K562 (cell line): ENCODE measurements around the gene CDKN2AIPNL. TPM values are rescaled to one million over a fixed set of nuclear protein-coding genes. Genes with fewer than 3 reads are reported as not detected.

Experiments
- ATAC-seq: fragments of 200-7000 bp; cut with Tn5 transposase; 3 replicates; pipeline ENCODE4 v1.9.1; 2020; ENCODE audit warnings: moderate library complexity
- BruUV-seq: library from RNA; stranded (reverse); fragments of 400-500 nt; replicated peaks from 2 replicates; lab custom pipeline; 2021; lab: Mats Ljungman, UMichigan
- CTCF ChIA-PET: fragments of 300-600 bp; formaldehyde crosslinking; extraction: SDS; loops from one replicate; lab custom pipeline; 2021; ENCODE audit warnings: low intra/inter-chr PET ratio; lab: Yijun Ruan, JAX
- POLR2A ChIA-PET: fragments of 300-600, 350-650 bp; sonication (Branson Sonifier 250); formaldehyde crosslinking; extraction: SDS; loops from one replicate; lab custom pipeline; 2021; ENCODE audit warnings: antibody characterized with exemption, inconsistent platforms; lab: Yijun Ruan, JAX
- DNase-seq, 4 experiments: peaks; one replicate each; pipeline versions ENCODE4 v3.0.0 to v3.0.0-alpha.2; 2011 to 2018; ENCODE audit warnings: low spot score in 3 of 4, mixed read lengths in 3 of 4; ENCODE audit errors: extremely low read depth in 1 of 4
- FAIRE-seq: peaks from 2 replicates; lab custom pipeline; 2011; peaks lifted over from hg19 to GRCh38; lab: Jason Lieb, UNC
- H2AFZ ChIP-seq: 2 replicates; pipeline ENCODE4 v1.6.0; 2011; ENCODE audit warnings: low read depth, low read length, control low read depth, inconsistent platforms
- H3K27ac ChIP-seq: fragments of 200-600 bp; 3 replicates; pipeline ENCODE4 v1.8.0; 2011; ENCODE audit warnings: low read depth, mild to moderate bottlenecking, control low read depth, inconsistent platforms, low read length, moderate library complexity, mixed read lengths; ENCODE audit errors: extremely low read depth
- H3K27me3 ChIP-seq, 2 experiments: fragments of 300-600 bp in 1 of 2; 2 replicates in 1 of 2; 3 replicates in 1 of 2; pipeline versions ENCODE4 v1.6.0 to v1.8.0; 2011; ENCODE audit warnings: inconsistent platforms in 2 of 2, low read length in 2 of 2, mild to moderate bottlenecking in 1 of 2, mixed read lengths in 1 of 2, moderate library complexity in 1 of 2; ENCODE audit not compliant: control insufficient read depth in 2 of 2, insufficient read depth in 2 of 2
- H3K36me3 ChIP-seq: fragments of 300-600 bp; 3 replicates; pipeline ENCODE4 v1.8.0; 2011; ENCODE audit warnings: mild to moderate bottlenecking, low read length, inconsistent platforms; ENCODE audit not compliant: control insufficient read depth, insufficient read depth
- H3K4me1 ChIP-seq, 2 experiments: fragments of 200-600 bp in 1 of 2; replicated peaks in 1 of 2; 2 replicates in 1 of 2; 3 replicates in 1 of 2; pipeline versions ENCODE4 v1.5.1 to v1.8.0; 2011; ENCODE audit warnings: inconsistent platforms in 2 of 2, low read length in 2 of 2, mild to moderate bottlenecking in 1 of 2, mixed read lengths in 1 of 2, moderate library complexity in 1 of 2; ENCODE audit not compliant: control insufficient read depth in 2 of 2, insufficient read depth in 2 of 2
- H3K4me2 ChIP-seq: 2 replicates; pipeline ENCODE4 v1.6.1; 2011; ENCODE audit warnings: low read length, control low read depth, inconsistent platforms, mixed read lengths; ENCODE audit not compliant: insufficient read depth
- H3K4me3 ChIP-seq: fragments of 200-600 bp; sonication (generic), shearing (Covaris generic); 2 replicates; pipeline ENCODE4 v1.5.1; 2016; ENCODE audit warnings: control low read depth, inconsistent platforms
- H3K79me2 ChIP-seq: fragments of 200-600 bp; 3 replicates; pipeline ENCODE4 v1.8.0; 2011; ENCODE audit warnings: low read length, inconsistent platforms; ENCODE audit not compliant: control insufficient read depth, insufficient read depth
- H3K9ac ChIP-seq, 2 experiments: 2 replicates each; pipeline versions ENCODE4 v1.6.0 to v1.6.1; 2011; ENCODE audit warnings: low read depth in 2 of 2, low read length in 2 of 2, control low read depth in 1 of 2, inconsistent platforms in 1 of 2, mild to moderate bottlenecking in 1 of 2, mixed read lengths in 1 of 2; ENCODE audit not compliant: insufficient read depth in 1 of 2
- H3K9me1 ChIP-seq: one replicate; pipeline ENCODE4 v1.6.0; 2011; ENCODE audit warnings: inconsistent platforms, mild to moderate bottlenecking, low read length, moderate library complexity; ENCODE audit not compliant: control insufficient read depth, insufficient read depth
- H3K9me3 ChIP-seq: replicated peaks from 2 replicates; pipeline ENCODE4 v1.5.1; 2011; ENCODE audit warnings: low read depth, low read length, inconsistent platforms; ENCODE audit not compliant: control insufficient read depth, insufficient read depth
- H4K20me1 ChIP-seq: replicated peaks from 2 replicates; pipeline ENCODE4 v1.6.1; 2011; ENCODE audit warnings: low read length, inconsistent platforms, mixed read lengths; ENCODE audit not compliant: control insufficient read depth, insufficient read depth
- HMBOX1 ChIP-seq: sonication (generic); IDR thresholded peaks from 2 replicates; pipeline ENCODE4 v1.6.1; 2016
- MGA ChIP-seq: fragments of 450-650 bp; IDR thresholded peaks from 2 replicates; pipeline ENCODE4 v1.6.1; 2016; ENCODE audit warnings: mild to moderate bottlenecking, moderate library complexity
- PCBP1 ChIP-seq: fragments of 200-400 bp; formaldehyde crosslinking; IDR thresholded peaks from 2 replicates; pipeline ENCODE4 v1.6.1; 2018; ENCODE audit warnings: mild to moderate bottlenecking, low read depth, low read length; ENCODE audit not compliant: poor library complexity, severe bottlenecking
- PKNOX1 ChIP-seq: fragments of 450-650 bp; IDR thresholded peaks from 2 replicates; pipeline ENCODE4 v1.6.1; 2016
- SMAD2 ChIP-seq: fragments of 150-350 bp; IDR thresholded peaks from 2 replicates; pipeline ENCODE4 v1.6.1; 2014; ENCODE audit warnings: low read depth, mild to moderate bottlenecking, low read length
- TEAD2 ChIP-seq: fragments of 450-650 bp; IDR thresholded peaks from 2 replicates; pipeline ENCODE4 v1.6.1; 2016; ENCODE audit warnings: missing genetic modification characterization, control low read depth, missing compliant biosample characterization
- ZNF584 ChIP-seq: fragments of 200-800 bp; sonication (Bioruptor generic); IDR thresholded peaks from 2 replicates; pipeline ENCODE4 v1.6.1; 2016; ENCODE audit warnings: low read depth, mild to moderate bottlenecking, missing genetic modification characterization, missing compliant biosample characterization
- WGBS: fragments of 100-300 bp; shearing (Covaris generic); methylation state at CpG from one replicate; pipeline ENCODE4 v1.1.6; 2016; ENCODE audit warnings: low coverage, mixed read lengths; ENCODE audit not compliant: insufficient coverage; ENCODE audit errors: missing lambda C conversion rate; 5-methylcytosine and 5-hydroxymethylcytosine counted together
- in situ Hi-C: fragments of 300-500 bp; cut with MboI; formaldehyde crosslinking; loops from 4 replicates; pipeline ENCODE4 v1.15.0; 2018; ENCODE audit warnings: inconsistent platforms, mixed read lengths
- intact Hi-C: fragments of 100-400 bp; cut with micrococcal nuclease; formaldehyde crosslinking; loops from 2 replicates; pipeline ENCODE4 v1.14.2; 2022
- polyA plus RNA-seq, 8 experiments: library from polyadenylated mRNA; depleted of rRNA in 4 of 8; stranded (reverse) in 5 of 8; unstranded in 3 of 8; fragments of >200 nt; fragmentation: Nextera tagmentation in 2 of 8; fragmentation: Illumina TruSeq in 1 of 8; extraction: Ambion mirVana in 2 of 8; extraction: Trizol in 1 of 8; gene quantifications; 2 replicates each; pipeline versions ENCODE4 v1.2.1 to v1.2.3, GENCODE V29; 2011 to 2014; ENCODE audit warnings: inconsistent platforms in 1 of 8, missing spikeins in 1 of 8
- total RNA-seq, 7 experiments: library from RNA; depleted of rRNA in 6 of 7; stranded (reverse); fragments of >200 nt in 6 of 7; fragmentation: Illumina TruSeq in 2 of 7; extraction: Trizol in 2 of 7; gene quantifications; 2 replicates each; pipeline versions ENCODE4 v1.2.1 to v1.2.3, GENCODE V29; 2011 to 2021; ENCODE audit warnings: low replicate concordance in 1 of 7

Gene CDKN2AIPNL
- total and polyA plus RNA-seq, 9 of the 15 experiments (the other 6 are each of a cell fraction or from before 2014, with no cell fraction given): 19.9 to 46.9 (median 42.2) TPM

GRCh38 chr5:134436523-134437339, 25.1 kb upstream of the CDKN2AIPNL start:
- H3K27ac ChIP-seq: no peak overlapping the region; the same call in 2 of the 3 replicates
- peak in 1 of 4 experiments; percentile 14 for DNase-seq
- H3K79me2 ChIP-seq: no peaks in the 10 kb centered on the region
- POLR2A ChIA-PET: interaction anchor here (0.5 to 2.2 kb wide), 5 partner anchors 9 to 141 kb away, joined by 3 to 7 read pairs (median 4); no protein-coding TSS in a partner anchor
- H3K4me2 ChIP-seq: no peak overlapping the region
- H3K4me1 ChIP-seq: peaks cover 27 to 30% of the 10 kb centered on the region in 2 experiments; a peak in 4 of 5 replicates
- no peak for FAIRE-seq
- BruUV-seq: no TSS peak
- peak overlapping the region in 1 of 2 experiments; percentile 11; a peak in 2 of 4 replicates for H3K9ac ChIP-seq
- CTCF ChIA-PET: no interaction called here
- no peaks in the 10 kb centered on the region for H3K9me1 ChIP-seq
- no peaks in the 10 kb centered on the region for H4K20me1 ChIP-seq
- no peaks in the 10 kb centered on the region for H3K36me3 ChIP-seq
- 62% methylated on average over 20 of the region's 20 CpGs for WGBS
- ATAC-seq: no peak
- in situ Hi-C loops (no loop called here), intact Hi-C loops (no loop called here)
- no peak overlapping the region for H3K4me3 ChIP-seq
- H3K9me3 ChIP-seq: no peaks in the 10 kb centered on the region
- peak overlapping the region; percentile 70 for H2AFZ ChIP-seq
- no peaks in the 10 kb centered on the region; a peak in 1 of 5 replicates for H3K27me3 ChIP-seq
- TF ChIP-seq ZNF584: no peak
- TF ChIP-seq PKNOX1: peak; percentile 38; the same call in 1 of the 2 replicates
- no peak for TF ChIP-seq PCBP1
- TF ChIP-seq TEAD2: no peak
- TF ChIP-seq HMBOX1: no peak
- no peak for TF ChIP-seq SMAD2
- TF ChIP-seq MGA: no peak
